HepG2 (cell line): ENCODE data around the gene RIBC1.

Experiments
- CREB1 ChIP-seq, 2 experiments: fragments of 450-650 bp in 1 of 2; IDR thresholded peaks; 2 replicates each; pipeline ENCODE4 v1.6.1; 2016 to 2017; ENCODE audit warnings: control low read depth in 1 of 2, mild to moderate bottlenecking in 1 of 2, missing compliant biosample characterization in 1 of 2, missing genetic modification characterization in 1 of 2
- ETV6 ChIP-seq: sonication (generic); formaldehyde crosslinking; conservative IDR thresholded peaks from 2 replicates; pipeline ENCODE4 v1.4.0; 2020; ENCODE audit warnings: missing genetic modification reagents
- FOXA1 ChIP-seq, 2 experiments: fragments of 450-650 bp in 1 of 2; sonication (generic) in 1 of 2; formaldehyde crosslinking in 1 of 2; IDR thresholded peaks; 2 replicates each; pipeline versions ENCODE4 v1.4.0 to v1.6.1; 2016 to 2020; ENCODE audit warnings: missing genetic modification reagents in 1 of 2
- FOXM1 ChIP-seq: sonication (generic); formaldehyde crosslinking; IDR thresholded peaks from 2 replicates; pipeline ENCODE4 v1.5.0; 2020; ENCODE audit warnings: missing genetic modification reagents
- HCFC1 ChIP-seq: fragments of 150-350 bp; IDR thresholded peaks from 2 replicates; pipeline ENCODE4 v1.6.1; 2014; ENCODE audit warnings: low read depth, low read length
- HDAC2 ChIP-seq: sonication (generic); formaldehyde crosslinking; IDR thresholded peaks from 2 replicates; pipeline ENCODE4 v1.4.0; 2020; ENCODE audit warnings: missing genetic modification reagents
- KAT7 ChIP-seq: IDR thresholded peaks from 2 replicates; pipeline ENCODE4 v1.6.1; 2018; ENCODE audit warnings: borderline replicate concordance, missing compliant biosample characterization
- POLR2A ChIP-seq, 2 experiments: IDR thresholded peaks; 2 replicates each; pipeline ENCODE4 v1.6.1; 2011; ENCODE audit warnings: low read depth in 2 of 2, low read length in 2 of 2, mild to moderate bottlenecking in 1 of 2, moderate library complexity in 1 of 2; ENCODE audit not compliant: insufficient read depth in 1 of 2
- ZNF639 ChIP-seq: conservative IDR thresholded peaks from 2 replicates; pipeline ENCODE4 v1.6.1; 2018; ENCODE audit warnings: missing genetic modification reagents
- TF ChIP-seq, protein P1 (sequence below): sonication (generic); formaldehyde crosslinking; IDR thresholded peaks from 2 replicates; pipeline ENCODE4 v1.5.0; 2020; ENCODE audit warnings: mild to moderate bottlenecking, missing genetic modification reagents, moderate library complexity

DNA sequence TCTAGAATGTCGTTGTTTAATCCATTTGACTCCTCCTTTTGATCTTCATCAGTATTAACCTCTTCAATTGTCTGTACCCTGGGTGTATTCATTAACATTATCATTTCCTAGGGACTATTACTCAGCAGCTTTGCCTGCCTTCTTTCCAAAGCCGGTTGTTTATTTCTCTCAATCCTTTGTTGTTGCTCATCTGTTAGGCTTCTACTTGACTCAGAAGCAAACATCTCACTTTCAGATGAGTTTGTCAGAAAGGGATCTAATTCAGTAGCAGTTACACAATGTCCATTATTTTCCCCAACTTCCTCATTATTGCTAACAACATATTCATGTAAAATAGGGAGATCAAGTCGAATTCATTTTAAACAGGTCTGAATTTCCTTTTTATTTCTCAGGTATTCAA, 33.6 kb downstream of the RIBC1 start:
- TF ChIP-seq, protein P1, sequence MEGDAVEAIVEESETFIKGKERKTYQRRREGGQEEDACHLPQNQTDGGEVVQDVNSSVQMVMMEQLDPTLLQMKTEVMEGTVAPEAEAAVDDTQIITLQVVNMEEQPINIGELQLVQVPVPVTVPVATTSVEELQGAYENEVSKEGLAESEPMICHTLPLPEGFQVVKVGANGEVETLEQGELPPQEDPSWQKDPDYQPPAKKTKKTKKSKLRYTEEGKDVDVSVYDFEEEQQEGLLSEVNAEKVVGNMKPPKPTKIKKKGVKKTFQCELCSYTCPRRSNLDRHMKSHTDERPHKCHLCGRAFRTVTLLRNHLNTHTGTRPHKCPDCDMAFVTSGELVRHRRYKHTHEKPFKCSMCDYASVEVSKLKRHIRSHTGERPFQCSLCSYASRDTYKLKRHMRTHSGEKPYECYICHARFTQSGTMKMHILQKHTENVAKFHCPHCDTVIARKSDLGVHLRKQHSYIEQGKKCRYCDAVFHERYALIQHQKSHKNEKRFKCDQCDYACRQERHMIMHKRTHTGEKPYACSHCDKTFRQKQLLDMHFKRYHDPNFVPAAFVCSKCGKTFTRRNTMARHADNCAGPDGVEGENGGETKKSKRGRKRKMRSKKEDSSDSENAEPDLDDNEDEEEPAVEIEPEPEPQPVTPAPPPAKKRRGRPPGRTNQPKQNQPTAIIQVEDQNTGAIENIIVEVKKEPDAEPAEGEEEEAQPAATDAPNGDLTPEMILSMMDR (CRISPR knock-in tag) = no peak
- TF ChIP-seq HCFC1 = no peak
- no peak for TF ChIP-seq KAT7
- TF ChIP-seq ZNF639 (CRISPR knock-in tag) = no peak
- no peak for TF ChIP-seq CREB1 (IDR thresholded peaks at IDR 0.05)
- no peak for TF ChIP-seq CREB1 (CRISPR knock-in tag; IDR thresholded peaks at IDR 0.05)
- TF ChIP-seq FOXA1 (IDR thresholded peaks at IDR 0.05) = no peak
- no peak for TF ChIP-seq FOXA1 (CRISPR knock-in tag; IDR thresholded peaks at IDR 0.05)
- TF ChIP-seq FOXM1 (CRISPR knock-in tag) = no peak
- no peak for TF ChIP-seq HDAC2 (CRISPR knock-in tag)
- TF ChIP-seq ETV6 (CRISPR knock-in tag) = no peak
- TF ChIP-seq POLR2A (IDR thresholded peaks at IDR 0.05; ENCODE audit: insufficient read depth in 1 of 2, low read depth in 2 of 2, low read length in 2 of 2) = no peak
